Lung microvascular endothelial cell (primary cell): ENCODE data around the gene ATP6V1E1. TPM values are rescaled to one million over a fixed set of nuclear protein-coding genes. Genes with fewer than 3 reads are reported as not detected.

Source experiments
- DNase-seq, 2 donors: peaks; one replicate each; pipeline versions ENCODE4 v3.0.0 to v3.0.0-alpha.2; 2010; ENCODE audit warnings: low read depth in 2 of 2
- total RNA-seq: library from RNA; depleted of rRNA; stranded (reverse); fragments of >200 nt; gene quantifications from 2 replicates; pipeline ENCODE4 v1.2.1, GENCODE V29; 2014

The ATP6V1E1 gene
- total RNA-seq, 1 donor from 2014 or later, result 141 TPM

- no peak for DNase-seq
Measured at GRCh38 chr22:17548010-17548755, 80.4 kb downstream of the ATP6V1E1 start.

- no peak for DNase-seq
Measured at GRCh38 chr22:17542452-17542851, 86.1 kb downstream of the ATP6V1E1 start.

Other genes starting within 250 kb of the ATP6V1E1 start
- not detected in 2 replicates for gene SLC25A18, start 65.3 kb downstream of the ATP6V1E1 start, total RNA-seq
- 26.0 and 28.8 TPM in 2 replicates for gene BCL2L13, start 10.0 kb upstream of the ATP6V1E1 start, total RNA-seq
- gene BID, start 145.7 kb upstream of the ATP6V1E1 start, total RNA-seq, result 39.4 and 43.3 TPM in 2 replicates